SK-N-MC (cell line): ENCODE measurements around the gene ACTN3.

Experiments used
- EZH2 ChIP-seq: fragments of 200-600 bp; sonication (generic); IDR thresholded peaks from one replicate; pipeline ENCODE4 v1.6.1; 2017; ENCODE audit warnings: antibody characterized with exemption
- POLR2AphosphoS5 ChIP-seq: IDR thresholded peaks from 2 replicates; pipeline ENCODE4 v1.6.1; 2012; ENCODE audit warnings: mild to moderate bottlenecking, low read depth, low read length, borderline replicate concordance

- TF ChIP-seq POLR2AphosphoS5 (no peak), EZH2 (no peak)
Measured at GRCh38 chr11:66550887-66551286, 4.2 kb downstream of the ACTN3 start.
